ENCODE results near the gene TMEM63C. TPM values are rescaled to one million over a fixed set of nuclear protein-coding genes. Genes with fewer than 3 reads are reported as not detected.
A peak's percentile ranks its signal among the peaks of the same experiment; 100 is the strongest.

The TMEM63C gene, protein sequence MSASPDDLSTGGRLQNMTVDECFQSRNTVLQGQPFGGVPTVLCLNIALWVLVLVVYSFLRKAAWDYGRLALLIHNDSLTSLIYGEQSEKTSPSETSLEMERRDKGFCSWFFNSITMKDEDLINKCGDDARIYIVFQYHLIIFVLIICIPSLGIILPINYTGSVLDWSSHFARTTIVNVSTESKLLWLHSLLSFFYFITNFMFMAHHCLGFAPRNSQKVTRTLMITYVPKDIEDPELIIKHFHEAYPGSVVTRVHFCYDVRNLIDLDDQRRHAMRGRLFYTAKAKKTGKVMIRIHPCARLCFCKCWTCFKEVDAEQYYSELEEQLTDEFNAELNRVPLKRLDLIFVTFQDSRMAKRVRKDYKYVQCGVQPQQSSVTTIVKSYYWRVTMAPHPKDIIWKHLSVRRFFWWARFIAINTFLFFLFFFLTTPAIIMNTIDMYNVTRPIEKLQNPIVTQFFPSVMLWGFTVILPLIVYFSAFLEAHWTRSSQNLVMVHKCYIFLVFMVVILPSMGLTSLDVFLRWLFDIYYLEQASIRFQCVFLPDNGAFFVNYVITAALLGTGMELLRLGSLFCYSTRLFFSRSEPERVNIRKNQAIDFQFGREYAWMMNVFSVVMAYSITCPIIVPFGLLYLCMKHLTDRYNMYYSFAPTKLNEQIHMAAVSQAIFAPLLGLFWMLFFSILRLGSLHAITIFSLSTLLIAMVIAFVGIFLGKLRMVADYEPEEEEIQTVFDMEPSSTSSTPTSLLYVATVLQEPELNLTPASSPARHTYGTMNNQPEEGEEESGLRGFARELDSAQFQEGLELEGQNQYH
- 0.41 and 0.79 TPM in 2 replicates for total RNA-seq (2014; rRNA removed; shearing (Covaris generic))
- total RNA-seq (2022): 4.7 and 6.6 TPM in 2 replicates
- Bru-seq, nascent RNA: percentile 33 among the genes with signal in this experiment
- BruChase-seq, experiment 1, labeled RNA remaining after a 6-hour chase: percentile 32 among the genes with signal in this experiment
- percentile 36 among the genes with signal in this experiment for BruChase-seq, experiment 2, labeled RNA remaining after a 2-hour chase
- long read RNA-seq, partial matches to known transcripts: 2 of 5 reads
- long read RNA-seq, other reads (novel, unspliced or antisense): 3 of 5 reads

DNA sequence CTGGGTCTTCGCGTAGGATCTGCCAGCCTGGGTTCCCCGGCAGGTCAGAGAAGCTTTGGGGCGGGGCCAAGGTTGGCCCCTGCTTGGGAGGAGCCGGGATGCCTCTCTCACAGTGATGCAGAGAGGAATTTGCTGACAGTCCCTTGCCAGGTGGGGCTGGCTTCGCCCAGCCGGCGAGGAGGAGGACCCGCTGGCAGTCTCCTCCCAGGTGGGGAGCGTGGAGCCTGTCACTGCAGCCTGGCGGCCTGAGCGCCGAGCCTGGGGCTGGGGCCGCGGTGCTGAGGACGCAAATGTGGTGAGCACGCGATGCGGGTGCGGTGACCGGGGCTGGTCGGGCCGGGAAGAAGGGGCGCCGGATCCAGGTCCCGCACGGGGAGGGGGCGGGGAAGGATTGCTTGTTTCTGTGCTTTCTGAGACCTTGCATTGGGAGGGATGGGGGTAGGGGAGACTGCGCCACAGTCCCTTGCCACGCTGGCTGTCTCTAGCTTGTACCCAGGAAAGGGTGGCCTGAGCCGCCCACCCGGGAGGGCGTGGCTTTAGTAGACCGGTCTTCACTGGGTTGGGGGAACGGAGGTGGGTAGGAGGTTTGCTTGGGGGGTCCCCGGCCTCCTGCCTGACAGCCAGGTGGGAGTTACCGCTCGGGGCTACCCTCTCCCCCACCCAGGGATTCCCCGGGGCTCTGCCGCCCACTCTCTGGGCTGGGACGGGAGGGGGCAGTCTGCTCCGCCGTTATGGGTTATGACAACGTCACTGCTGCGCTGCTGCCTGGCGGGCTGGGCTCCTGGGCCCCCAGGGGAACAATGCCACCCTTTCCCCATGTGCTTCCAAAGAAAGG lies at the start of gene TMEM63C:
Gene TMEM63C (plus strand): TSS at position 196 of the 835 bp plus-strand sequence. CDS start 37,016 bp downstream, outside the sequence.
- H3K36me3 ChIP-seq (ENCODE audit: insufficient read depth, low read length): no peaks in the 10 kb centered on the region
- no peaks in the 10 kb centered on the region for H3K79me2 ChIP-seq (ENCODE audit: insufficient read depth, low read depth, low read length)
- H3K4me2 ChIP-seq (ENCODE audit: low read length): peak within 1 kb of the TSS; percentile 85
- TF ChIP-seq CTCF (conservative IDR thresholded peaks at IDR 0.05; ENCODE audit: low read length): peak; percentile 33; the same call in 1 of the 2 replicates
- TF ChIP-seq EZH2phosphoT487 (IDR thresholded peaks at IDR 0.05; ENCODE audit: borderline replicate concordance, low read depth, low read length): no peak
- peak; percentile 97 for DNase-seq (ENCODE audit: low spot score)
- H3K9me3 ChIP-seq (ENCODE audit: low read length): no peaks in the 10 kb centered on the region
- H3K9me2 ChIP-seq (ENCODE audit: insufficient read depth, low read length): no peaks in the 10 kb centered on the region
- peaks cover 24% of the 10 kb centered on the region for H3K4me1 ChIP-seq (ENCODE audit: insufficient read depth, low read length, poor library complexity, severe bottlenecking)
- H3K27ac ChIP-seq (ENCODE audit: low read depth, low read length, poor library complexity, severe bottlenecking): no peak within 1 kb of the TSS
- ChIA-PET CTCF (ENCODE audit: unreplicated experiment) (interaction anchor here (0.6 kb wide), 2 partner anchors 34 to 96 kb away, joined by 3 read pairs; no protein-coding TSS in a partner anchor), POLR2A (interaction anchor here (0.6 to 1.4 kb wide), 10 partner anchors 9 to 579 kb away, joined by 3 to 5 read pairs (median 4); no protein-coding TSS in a partner anchor)
- H3K4me3 ChIP-seq (ENCODE audit: low read depth, low read length, poor library complexity, severe bottlenecking): peak within 1 kb of the TSS; percentile 76
- no peaks in the 10 kb centered on the region for H4K20me1 ChIP-seq (ENCODE audit: insufficient read depth, low read length)
- BruUV-seq (replicated peaks): no TSS peak
- intact Hi-C loops (cut with micrococcal nuclease; ENCODE audit: unreplicated experiment): loop anchor here (2.0 kb wide), 2 partner anchors 31 to 61 kb away; no protein-coding TSS in a partner anchor
- peak within 1 kb of the TSS; percentile 88 for H2AFZ ChIP-seq (ENCODE audit: low read length)

DNA sequence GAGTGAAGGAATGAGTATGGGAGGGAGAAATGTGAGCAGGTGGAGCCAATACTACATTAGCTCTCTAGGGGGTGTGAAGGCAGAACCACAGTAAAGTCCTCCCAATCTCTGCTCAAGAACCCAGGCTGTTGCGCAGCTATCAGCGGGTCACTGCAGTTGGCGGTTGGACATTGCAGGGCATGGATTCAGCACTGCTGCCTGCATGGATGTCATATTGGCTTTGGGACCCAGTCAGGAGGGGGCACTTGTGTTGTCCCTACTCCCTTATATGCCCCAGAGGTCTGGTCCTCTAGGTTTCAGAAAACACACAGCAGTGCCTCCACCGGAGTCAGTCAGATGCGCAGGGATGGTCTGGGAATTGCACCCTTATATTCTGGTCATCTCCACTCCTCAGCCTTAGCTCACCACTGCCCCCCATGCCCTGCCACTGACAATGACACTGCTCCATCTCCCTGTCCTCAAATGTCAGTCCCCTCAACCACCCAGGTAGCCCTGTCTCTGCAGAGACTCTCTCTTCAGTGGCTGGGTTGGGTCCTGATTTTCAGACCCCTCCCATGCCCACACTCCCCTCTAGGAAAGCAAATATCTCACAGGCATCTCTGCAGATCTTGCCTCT lies 49.6 kb upstream of the TMEM63C start:
- Histone ChIP-seq H3K9me3 (ENCODE audit: low read length) (no peaks in the 10 kb centered on the region), H3K9me2 (ENCODE audit: insufficient read depth, low read length) (no peaks in the 10 kb centered on the region), H3K4me3 (ENCODE audit: low read depth, low read length, poor library complexity, severe bottlenecking) (no peak overlapping the region), H3K79me2 (ENCODE audit: insufficient read depth, low read depth, low read length) (no peaks in the 10 kb centered on the region), H2AFZ (ENCODE audit: low read length) (no peak overlapping the region), H3K36me3 (ENCODE audit: insufficient read depth, low read length) (no peaks in the 10 kb centered on the region), H3K4me1 (ENCODE audit: insufficient read depth, low read length, poor library complexity, severe bottlenecking) (no peaks in the 10 kb centered on the region), H3K27ac (ENCODE audit: low read depth, low read length, poor library complexity, severe bottlenecking) (no peak overlapping the region), H4K20me1 (ENCODE audit: insufficient read depth, low read length) (no peaks in the 10 kb centered on the region), H3K4me2 (ENCODE audit: low read length) (no peak overlapping the region)
- BruUV-seq (replicated peaks): no TSS peak
- no peak for DNase-seq (ENCODE audit: low spot score)
- peak; percentile 46 for TF ChIP-seq CTCF (conservative IDR thresholded peaks at IDR 0.05; ENCODE audit: low read length)
- TF ChIP-seq EZH2phosphoT487 (IDR thresholded peaks at IDR 0.05; ENCODE audit: borderline replicate concordance, low read depth, low read length): no peak
- ChIA-PET POLR2A (no interaction called here), CTCF (ENCODE audit: unreplicated experiment) (no interaction called here)
- intact Hi-C loops (cut with micrococcal nuclease; ENCODE audit: unreplicated experiment): no loop called here

All from OCI-LY7 (cell line).